Activated CD8-positive, alpha-beta memory T cell treated with anti-CD3 and anti-CD28 coated beads, Interleukin-2, amount 50 U/mL, for 24 hours (primary cell): ENCODE data around the gene EIF4B.

ENCODE experiments used
- DNase-seq: peaks from one replicate; pipeline ENCODE4 v3.0.0-alpha.2; 2020; ENCODE audit errors: extremely low read depth

EIF4B gene

DNA sequence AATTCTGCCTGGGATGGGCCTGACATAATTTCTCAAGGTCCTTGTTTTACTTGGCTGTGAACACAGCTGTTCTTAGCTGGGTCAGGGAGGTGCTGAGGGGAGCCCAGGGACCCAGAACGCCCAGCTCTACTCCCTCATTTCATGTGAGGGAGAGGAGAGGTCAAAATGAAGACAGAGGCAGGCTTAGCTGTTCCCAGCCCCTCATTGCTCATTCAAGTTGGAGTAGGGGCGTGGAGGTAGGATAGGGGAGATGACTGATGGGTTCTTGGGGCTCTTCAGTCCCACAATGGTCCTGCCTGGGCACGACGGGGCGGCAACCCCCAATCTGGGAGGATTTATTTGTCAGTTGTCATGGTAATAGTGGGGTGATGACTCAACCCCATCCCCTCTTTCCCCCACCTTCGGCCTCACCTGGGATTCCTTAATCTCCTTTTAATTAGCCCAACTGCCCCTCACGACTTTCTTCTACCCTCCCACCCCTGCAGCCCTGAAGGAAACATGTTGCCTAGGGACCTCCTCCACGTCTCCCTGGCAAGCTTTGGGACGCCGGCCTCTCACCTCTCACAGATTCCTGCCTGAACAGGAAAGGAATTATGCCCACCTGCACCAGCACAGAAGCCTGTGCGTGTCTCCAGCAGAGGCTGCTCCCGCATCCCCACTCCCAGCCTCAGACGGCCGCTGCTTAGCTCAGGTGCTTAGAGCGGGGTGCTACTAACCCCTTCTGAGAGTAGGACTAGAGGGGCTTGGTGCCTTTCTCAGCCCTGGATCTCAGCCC lies 62.7 kb downstream of the EIF4B start:
- no peak for DNase-seq

DNA sequence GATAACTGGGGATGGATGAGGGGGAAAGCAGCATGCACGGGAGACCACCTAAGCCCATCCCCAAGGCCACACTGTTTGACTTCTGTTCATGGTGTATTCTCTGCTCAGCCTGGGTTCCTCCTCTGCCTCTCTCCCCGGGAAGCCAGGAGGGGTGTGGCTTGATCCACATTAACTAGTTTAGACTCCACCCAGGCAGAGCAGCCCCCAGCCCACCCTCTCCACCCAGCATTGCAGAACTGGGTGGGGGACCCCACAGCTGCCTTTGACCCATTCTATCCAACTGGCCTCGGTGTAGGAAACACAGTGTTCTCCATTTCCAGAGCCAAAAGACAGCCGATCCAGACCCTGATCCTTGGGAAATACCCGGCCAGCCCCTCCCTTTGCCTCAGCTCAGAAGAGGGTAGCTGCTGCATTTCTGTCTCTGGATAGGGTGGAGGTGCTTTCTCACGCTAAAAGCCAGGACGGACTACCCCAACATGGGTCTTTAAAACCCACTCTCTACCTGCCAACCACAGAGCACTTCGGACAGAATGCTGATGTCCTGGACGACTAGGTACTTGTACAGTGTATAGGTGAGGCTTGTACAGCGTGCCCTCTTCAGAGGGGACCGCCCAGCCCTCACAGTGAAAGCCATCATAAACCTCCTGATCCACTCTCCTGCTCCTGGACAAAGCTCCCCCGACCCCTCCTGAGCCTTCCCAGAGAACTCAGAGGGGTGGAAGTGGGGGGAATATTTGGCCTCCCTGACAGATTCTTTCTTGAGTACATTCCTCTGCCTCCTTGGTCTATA lies 63.6 kb downstream of the EIF4B start:
- no peak for DNase-seq

DNA sequence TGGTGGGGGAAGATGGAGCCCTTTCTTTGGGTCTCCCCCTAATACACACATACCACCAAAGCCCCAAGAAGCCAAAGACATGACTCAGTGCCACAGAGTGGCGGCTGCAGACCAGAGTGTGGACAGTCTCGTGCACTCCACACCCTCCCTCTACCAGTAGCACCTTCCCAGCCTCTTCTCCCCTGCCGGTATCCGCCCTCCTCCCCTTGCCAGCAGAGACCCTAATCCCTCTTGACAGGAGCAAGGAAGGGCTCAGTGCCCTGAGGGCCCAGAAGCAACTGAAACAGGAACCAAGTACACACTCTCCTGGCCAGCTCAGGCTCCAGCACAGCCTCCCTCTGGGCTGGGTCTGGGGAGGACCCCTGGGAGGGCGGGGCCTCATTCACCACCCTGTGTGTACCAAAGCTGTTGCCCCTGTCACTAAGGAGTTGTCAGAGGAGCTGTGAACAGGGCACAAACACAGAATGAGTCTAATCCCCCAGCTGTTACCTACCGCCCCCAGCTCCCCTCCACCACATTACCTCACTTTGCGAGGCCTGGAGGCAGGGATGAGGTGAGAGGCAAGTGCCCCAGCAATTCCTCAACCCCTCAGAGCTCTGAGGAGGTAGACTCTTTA lies 64.7 kb downstream of the EIF4B start:
- no peak for DNase-seq

DNA sequence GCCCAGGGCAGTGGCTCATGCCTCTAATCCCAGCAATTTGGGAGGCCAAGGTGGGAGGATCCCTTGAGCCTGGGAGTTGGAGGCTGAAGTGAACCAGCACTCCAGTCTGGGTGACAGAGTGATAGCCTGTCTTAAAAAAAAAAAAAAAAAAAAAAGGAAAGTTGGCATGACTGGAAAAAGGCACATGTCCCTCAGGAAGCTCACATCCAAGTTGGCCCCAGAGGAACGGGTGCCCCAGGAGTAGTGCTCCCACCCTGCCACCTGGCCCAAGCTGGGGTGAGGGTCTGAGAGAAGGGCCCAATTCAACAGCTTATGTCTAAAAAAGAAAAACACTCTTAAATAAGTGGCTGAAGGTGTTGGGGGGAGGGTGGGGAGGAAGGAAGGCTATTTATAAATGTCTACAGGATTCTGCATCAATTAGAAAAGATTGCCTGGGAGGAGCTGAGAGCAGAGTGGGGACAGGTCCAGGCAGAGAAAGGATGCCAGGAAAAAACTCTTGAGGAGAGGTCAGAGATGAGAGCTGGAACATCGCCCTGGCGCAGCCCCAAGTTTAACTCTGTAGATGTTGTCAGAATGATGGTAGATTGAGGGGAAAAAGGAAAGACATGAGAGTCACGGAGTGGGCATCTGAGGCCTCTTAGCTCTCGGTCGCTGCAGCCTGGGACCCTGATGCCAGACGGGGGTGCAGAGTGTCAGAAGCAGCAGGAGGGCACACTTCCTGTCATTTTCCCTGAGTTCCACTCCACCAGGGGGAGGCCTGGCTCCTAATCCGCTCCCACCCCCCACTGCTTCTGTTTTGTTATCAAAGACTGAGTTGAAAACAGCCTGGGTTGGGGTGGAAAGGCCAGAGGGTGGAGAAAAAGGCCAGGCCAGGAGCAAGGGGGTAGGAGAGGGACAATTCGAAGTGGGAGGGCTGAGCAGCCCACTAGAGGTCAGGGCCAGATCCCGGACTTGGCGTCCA lies 65.6 kb downstream of the EIF4B start:
- DNase-seq: no peak

DNA sequence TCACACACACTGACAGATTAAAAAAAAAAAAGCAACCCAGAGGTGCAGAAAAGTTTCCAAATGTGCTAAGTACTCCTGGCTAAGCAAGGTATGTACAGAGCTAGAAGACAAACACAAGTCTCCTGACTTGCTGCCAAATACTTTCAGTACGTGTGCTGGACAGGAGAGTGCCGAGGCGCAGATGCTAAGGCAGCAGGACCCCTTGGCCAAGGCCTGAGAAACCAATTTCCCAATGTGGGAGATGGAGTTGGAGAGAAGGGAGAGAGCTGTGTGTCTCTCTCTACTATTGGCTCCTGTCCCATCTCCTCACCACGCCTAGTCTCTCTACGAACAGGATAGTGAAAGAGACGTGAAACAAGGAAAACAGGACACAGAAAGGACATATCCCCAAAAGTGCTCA lies 67.6 kb downstream of the EIF4B start:
- DNase-seq: no peak

DNA sequence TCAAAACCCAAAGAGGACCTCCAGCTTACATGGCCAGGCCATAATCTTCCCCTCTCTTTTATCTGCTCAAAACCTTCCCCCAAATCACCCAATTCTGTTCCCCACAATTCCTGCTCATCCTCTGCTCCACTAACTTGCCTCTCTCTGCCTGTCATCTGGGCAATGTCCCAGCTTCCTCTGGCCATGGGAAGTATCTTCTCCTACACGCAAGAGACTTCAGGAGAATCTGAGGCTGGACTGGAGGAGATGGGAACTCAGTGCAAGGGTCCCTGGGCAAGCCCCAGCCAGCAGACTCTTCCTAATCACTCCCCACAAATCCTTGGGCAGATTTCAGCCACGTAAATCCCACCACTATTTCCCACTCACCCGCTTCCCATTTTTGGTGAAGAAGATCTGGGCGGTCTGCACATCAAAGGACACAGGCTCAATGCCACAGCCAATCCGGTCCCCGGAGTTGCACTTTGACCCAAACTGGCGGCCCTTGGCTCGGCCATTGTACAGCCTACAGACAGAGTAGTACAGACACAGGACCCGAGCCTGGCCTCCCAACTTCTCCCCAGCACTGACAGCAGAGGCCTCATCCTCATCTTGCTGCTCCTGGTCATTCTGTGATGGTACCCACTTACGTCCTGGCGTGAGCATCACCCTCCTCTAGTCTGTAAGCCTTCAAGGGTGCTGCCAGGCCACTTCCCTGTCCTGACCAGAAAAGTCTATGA lies 68.2 kb downstream of the EIF4B start:
- no peak for DNase-seq

DNA sequence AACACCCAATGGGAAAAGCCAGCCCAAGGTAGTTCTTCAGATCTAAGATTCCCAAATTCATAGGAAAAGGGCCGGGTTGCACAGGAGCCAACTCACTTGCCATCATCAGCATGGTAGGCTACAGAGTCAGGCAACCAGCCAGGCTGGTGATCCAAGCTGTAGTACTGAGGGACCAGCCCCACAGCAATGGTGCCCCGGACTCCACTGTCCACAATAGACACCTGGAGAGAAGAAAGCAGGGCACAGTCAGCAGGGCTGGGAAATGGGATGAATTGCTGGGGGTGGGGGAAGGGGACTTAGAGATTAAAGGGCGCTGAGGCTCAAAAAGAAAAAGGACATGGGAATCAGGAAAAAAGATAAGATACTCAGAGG lies 68.7 kb downstream of the EIF4B start:
- no peak for DNase-seq

DNA sequence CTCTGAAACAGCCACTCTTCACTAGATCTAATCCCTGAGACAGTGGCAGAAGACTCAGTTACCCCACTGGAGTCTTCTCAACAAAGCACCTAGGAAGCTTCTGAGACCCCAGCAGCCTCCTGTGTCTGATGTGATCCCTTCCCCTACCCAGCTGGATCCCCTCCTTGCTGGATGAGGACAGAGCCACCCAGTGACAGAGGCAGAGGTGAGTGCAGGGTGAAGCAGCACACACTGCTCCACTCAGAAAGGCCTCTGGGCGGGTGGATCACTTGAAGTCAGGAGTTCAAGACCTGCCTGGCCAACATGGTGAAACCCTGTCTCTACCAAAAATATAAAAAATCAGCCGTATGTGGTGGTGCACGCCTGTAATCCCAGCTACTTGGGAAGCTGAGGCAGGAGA lies 70.2 kb downstream of the EIF4B start:
- no peak for DNase-seq

DNA sequence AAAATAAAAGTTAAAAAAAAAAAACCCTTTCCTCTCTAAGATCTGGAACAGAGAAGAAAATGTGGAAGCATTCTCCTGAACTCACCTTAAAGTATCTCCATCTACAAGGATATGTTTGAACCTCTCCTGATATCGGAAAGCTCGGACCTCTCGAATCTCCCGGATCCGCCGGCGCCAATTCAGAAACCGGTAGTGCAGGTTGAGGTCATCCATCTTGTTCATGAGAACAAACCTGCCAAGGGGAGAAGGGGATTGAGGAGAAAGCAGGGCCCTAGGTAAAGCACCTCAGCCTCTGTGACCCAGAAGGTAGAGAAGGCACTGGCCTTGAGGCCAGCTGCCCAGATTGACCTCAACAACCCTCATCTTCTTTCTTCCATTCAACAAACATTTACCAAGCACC lies 70.8 kb downstream of the EIF4B start:
- no peak for DNase-seq

DNA sequence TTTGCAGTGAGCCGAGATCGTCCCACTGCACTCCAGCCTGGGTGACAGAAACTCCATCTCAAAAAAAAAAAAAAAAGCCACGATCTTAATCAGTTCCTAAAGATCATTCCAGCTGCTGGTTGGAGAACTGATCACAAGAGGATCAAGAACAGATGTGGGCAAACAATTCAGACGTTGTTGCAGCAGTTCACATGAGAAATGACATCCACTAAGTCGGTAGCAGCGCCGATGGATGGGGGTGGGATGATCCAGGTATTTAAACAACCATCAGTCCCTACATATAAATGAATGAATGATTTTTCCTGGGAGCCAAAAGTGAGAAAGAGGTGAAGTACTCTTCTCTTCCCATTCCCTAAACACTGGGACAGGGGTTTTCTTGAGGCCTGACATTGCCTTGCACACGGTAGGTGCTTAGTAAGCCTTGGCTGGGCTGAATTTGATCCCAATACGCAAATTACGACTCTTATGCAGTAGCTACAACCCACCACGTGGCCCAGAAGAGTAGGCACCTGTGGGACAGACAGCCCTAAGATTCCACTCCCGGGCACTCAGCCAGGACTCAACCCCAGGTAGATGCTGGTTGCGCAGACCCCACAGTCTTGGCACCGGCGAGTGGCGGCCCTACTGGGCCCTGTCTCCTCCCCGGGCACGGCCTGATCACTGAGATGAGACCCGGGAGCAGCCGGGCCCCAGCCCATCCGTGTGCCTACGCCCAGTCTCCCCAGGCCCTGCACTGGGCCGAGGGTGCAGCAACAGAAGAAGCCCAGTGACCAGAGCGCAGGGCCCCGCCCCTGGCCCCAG lies 72.4 kb downstream of the EIF4B start:
- no peak for DNase-seq

DNA sequence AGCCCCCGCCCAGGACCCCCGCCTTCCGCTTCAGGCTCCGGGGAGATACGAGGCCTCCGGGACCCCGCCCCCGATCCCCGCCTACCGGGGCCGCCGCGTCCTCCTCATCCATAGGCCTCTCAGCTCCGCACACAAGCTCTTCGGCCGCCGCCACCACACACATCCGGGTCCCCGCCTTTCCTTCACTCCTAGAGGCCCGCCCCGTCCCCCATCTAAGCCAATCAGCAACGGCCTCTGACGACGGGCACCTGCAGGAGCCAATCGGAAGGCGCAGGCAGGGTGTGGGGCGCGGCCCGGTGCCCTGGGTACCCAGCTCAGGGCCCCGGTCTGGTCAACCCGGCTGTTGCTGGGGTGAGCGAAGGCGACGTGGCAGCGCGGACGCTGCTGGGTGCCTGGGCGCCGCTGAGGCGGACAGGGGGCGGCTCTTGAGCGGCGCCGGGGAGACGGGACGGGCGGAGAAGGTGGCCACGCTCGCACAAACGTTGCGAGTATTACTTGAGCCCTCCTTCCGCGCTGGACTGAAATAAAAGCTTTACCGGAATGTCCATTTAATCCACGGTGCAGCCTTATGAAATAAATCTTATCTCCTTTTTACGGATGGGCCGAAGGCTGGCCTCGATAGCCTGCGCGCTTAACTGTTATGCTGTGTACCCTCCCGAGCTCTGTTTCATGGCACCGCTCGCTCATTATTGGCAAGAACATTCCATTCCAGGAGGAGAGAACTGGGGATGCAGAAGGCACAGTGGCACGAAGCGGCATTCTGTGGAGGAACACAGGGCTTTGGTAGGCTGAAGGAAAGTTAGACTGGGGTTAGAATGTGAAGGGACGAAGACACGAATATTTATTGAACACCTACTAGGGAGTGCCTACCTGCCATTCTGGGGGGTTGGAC lies 73.2 kb downstream of the EIF4B start, which contains the start of gene SPRYD3:
TSS of gene SPRYD3 (minus strand) at position 165 of the 892 bp plus-strand sequence. CDS start at position 108, 57 bp downstream.
- peak; percentile 90 for DNase-seq

DNA sequence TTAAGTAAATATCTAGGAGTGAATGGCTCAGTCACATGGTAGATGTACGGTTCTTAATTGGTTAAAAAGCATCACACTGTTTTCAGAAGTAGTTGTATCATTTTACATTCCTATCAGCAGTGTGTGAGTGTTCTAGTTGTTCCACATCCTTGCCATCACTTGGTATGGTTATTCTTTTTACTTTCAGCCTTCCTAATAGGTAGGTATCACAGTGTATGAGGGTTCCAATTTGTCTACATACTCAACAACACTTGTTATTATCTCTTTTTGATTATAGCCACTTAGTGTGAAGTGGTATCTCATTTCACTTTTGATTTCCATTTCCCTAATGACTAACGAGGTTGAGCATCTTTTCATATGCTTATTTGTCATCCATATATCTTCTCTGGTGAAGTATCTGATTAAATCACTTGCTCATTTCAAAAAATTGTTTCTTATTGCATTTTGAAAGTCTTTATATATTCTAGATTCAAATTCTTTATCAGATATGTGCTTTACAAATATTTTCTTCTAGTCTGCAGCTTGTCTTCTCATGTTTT lies 76.5 kb downstream of the EIF4B start:
- no peak for DNase-seq

DNA sequence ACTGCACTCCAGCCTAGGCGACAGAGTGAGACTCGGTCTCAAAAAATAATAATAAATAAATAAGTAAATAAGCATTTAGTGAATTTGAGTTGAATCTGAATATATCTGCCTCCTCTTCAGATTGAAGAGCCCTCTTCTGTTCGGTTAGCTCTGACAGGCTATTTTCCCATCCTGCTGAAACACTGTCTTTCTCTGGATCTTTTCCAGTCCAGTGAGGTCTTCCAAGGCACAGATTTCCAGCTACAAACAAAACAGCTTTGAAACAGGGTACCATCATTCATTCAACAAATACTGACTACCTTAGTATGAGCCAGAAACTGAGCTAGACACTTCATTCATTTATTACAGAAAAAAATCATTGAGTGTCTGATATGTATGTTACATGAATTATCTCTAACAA lies 80.1 kb downstream of the EIF4B start:
- no peak for DNase-seq

DNA sequence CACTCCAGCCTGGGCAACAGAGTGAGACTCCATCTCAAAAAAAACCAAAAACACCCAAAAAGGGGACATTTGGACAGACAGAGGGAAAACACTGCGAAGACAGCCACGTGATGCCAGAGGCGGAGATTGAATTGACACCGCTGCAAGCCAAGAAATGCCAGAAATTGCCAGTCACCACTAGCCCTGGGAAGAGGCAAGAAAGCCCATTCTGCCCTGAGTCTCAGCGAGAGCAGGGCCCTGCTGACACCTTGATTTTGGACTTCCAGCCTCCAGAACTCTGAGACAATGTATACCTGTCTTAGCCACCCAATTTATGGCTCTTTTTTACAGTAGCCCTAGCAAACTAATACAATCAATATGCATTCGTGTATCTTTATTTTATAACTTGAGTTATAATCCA lies 83.8 kb downstream of the EIF4B start:
- DNase-seq: no peak

DNA sequence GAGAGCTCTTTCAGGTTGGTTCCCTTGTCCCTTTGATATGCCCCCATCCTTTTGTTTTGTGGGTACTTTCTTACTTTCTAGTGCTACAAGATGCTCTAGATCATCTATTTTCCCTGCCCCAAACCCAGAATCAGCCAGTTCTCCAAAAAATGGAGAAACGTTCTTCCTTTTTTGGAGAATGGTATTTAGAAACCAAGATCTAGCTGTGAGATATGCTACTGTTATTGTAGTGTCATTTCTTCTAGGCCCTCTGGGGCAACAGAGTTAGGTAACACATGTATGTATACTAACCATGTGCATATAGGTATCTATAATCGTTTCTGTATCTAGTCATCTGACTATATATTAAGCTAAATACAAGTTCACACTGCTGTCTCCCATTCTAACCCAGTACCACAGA lies 84.3 kb downstream of the EIF4B start:
- DNase-seq: no peak

DNA sequence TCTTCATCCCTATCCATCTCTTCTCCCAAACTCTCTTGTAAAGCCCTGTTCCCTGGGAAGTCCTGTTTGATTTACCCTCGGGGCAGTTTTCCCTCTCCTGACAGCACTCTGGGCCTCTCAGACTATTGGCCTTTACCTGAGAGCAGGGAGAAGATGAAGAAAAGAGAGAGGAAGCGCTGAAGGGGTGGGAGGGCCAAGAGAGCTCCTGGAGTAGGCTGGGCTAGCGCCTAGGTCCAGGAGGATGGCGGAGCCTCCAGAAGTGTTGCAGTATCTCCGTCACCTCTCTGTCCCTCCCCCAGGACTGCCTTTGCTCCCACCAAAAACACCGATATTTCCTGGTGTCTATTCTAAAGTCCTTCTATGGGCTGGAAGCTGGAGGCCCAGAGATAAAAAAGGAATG lies 85.5 kb downstream of the EIF4B start:
- DNase-seq: no peak
